ENCODE data around the gene SLC16A13.

The SLC16A13 gene

DNA sequence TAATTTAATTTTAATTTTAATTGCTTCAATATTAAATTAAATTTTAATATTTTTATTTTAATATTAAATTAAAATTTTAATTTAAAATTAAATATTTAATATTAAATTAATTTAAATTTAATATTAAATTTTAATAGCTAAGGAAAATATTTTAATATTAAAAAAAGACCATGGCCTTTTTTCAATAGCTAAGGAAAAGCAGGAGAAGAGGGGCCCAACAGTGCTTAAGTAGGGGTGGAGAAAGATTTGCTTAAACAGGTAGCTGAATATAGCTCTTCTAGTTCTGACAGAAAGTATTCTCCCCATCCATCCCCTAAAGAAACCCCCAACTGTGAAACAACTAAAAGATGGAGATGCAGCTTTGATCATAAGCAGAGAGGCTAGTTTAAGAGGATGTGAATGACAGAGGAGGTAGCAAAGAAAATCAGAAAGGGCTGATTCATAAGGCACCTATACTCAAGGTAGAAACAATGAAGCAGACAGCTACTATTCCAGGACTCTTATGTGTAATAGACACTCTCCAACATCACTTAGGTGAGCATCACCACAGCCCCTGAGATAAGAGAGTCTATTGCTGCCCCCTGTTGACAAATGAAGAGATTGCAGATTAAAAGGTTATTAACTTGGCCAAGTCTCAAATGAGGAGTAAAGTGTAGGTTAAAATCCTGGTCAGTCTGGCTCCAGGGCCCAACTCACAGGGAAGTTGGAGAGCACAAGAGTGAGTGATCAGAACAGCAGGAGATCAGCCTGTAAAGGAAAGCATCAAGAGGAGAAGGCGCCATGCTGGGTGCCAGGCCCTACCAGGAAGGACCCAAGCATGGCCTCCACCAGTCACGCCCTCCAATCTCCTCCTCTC lies 31.2 kb upstream of the SLC16A13 start:
- DNase-seq (ENCODE audit: low spot score) = peak; percentile 76
- TF ChIP-seq, protein P1, sequence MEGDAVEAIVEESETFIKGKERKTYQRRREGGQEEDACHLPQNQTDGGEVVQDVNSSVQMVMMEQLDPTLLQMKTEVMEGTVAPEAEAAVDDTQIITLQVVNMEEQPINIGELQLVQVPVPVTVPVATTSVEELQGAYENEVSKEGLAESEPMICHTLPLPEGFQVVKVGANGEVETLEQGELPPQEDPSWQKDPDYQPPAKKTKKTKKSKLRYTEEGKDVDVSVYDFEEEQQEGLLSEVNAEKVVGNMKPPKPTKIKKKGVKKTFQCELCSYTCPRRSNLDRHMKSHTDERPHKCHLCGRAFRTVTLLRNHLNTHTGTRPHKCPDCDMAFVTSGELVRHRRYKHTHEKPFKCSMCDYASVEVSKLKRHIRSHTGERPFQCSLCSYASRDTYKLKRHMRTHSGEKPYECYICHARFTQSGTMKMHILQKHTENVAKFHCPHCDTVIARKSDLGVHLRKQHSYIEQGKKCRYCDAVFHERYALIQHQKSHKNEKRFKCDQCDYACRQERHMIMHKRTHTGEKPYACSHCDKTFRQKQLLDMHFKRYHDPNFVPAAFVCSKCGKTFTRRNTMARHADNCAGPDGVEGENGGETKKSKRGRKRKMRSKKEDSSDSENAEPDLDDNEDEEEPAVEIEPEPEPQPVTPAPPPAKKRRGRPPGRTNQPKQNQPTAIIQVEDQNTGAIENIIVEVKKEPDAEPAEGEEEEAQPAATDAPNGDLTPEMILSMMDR (IDR thresholded peaks at IDR 0.05; ENCODE audit: extremely low read depth, missing control alignments) = peak; percentile 32

GRCh38 chr17:7005716-7006115 lies 30.1 kb upstream of the SLC16A13 start:
- TF ChIP-seq, protein P1 (IDR thresholded peaks at IDR 0.05; ENCODE audit: extremely low read depth, missing control alignments) = no peak
- no peak for DNase-seq (ENCODE audit: low spot score)

- TF ChIP-seq, protein P1 (IDR thresholded peaks at IDR 0.05; ENCODE audit: extremely low read depth, missing control alignments) = no peak
- DNase-seq (ENCODE audit: low spot score) = no peak
Observed at GRCh38 chr17:7007143-7007542, 28.7 kb upstream of the SLC16A13 start.

DNA sequence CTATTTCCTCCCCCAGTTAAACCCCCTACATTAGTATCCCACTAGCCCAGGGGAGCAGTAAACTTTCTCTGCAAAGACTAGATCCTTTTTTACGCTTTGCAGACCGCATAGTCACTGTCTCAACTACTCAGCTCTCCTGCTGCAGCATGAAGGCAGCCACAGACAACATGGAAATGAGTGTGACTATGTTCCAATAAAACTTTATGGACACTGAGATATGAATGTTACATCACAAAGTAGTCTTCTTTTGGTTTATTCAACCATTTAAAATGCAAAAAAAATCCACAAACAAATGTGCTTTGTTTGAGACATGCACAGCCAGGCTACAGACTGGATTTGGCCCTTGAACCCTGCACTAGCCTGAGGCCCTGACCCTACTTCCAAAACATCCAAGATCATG lies 25.3 kb upstream of the SLC16A13 start:
- no peak for DNase-seq (ENCODE audit: low spot score)
- TF ChIP-seq, protein P1 (IDR thresholded peaks at IDR 0.05; ENCODE audit: extremely low read depth, missing control alignments) = no peak

GRCh38 chr17:7011415-7011814 lies 24.4 kb upstream of the SLC16A13 start:
- TF ChIP-seq, protein P1 (IDR thresholded peaks at IDR 0.05; ENCODE audit: extremely low read depth, missing control alignments) = no peak

DNA sequence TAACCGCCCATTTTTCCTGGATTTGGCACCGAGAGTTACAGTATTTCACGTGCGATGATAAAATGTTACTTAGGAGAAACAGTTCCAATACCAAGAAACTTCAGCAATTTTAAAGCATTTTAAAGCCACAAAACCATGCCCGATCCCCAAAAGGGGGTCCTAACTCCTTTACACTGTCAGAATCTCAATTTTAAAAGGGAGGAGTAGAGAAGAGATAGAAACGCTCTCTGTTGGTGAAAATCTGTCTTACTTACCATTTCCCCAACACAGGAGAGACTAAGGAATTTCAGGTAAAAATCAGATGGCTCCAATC lies 23.9 kb upstream of the SLC16A13 start:
- no peak for DNase-seq (ENCODE audit: low spot score)
- TF ChIP-seq, protein P1 (IDR thresholded peaks at IDR 0.05; ENCODE audit: extremely low read depth, missing control alignments) = no peak

More at GRCh38 chr17:7011415-7011814, 24.4 kb upstream of the SLC16A13 start:
- no peak for DNase-seq (ENCODE audit: low spot score)

- DNase-seq (ENCODE audit: low spot score) = peak; percentile 94
- TF ChIP-seq, protein P1 (IDR thresholded peaks at IDR 0.05; ENCODE audit: extremely low read depth, missing control alignments) = peak; percentile 91
Observed at GRCh38 chr17:7014261-7014994, 21.4 kb upstream of the SLC16A13 start.

Data from GM20000 (cell line).